HG02571 (cell line): Measurements from ENCODE around the gene STK33.

ENCODE experiments used
- ATAC-seq: cut with Tn5 transposase; IDR thresholded peaks from one replicate; pipeline ENCODE4 v1.9.1; 2021; ENCODE audit warnings: mild to moderate bottlenecking, moderate library complexity; ENCODE audit not compliant: unreplicated experiment

The STK33 gene

GRCh38 chr11:8375932-8376331, 218.1 kb downstream of the STK33 start:
- ATAC-seq, result no peak

GRCh38 chr11:8375460-8375859, 218.6 kb downstream of the STK33 start:
- no peak for ATAC-seq

GRCh38 chr11:8374716-8375115, 219.3 kb downstream of the STK33 start:
- ATAC-seq, result no peak

GRCh38 chr11:8373519-8374432, 220.3 kb downstream of the STK33 start:
- no peak for ATAC-seq

- ATAC-seq, result no peak
Measured at GRCh38 chr11:8372641-8373381, 221.2 kb downstream of the STK33 start.

- ATAC-seq, result no peak
Measured at GRCh38 chr11:8371516-8371884, 222.5 kb downstream of the STK33 start.

- no peak for ATAC-seq
Measured at GRCh38 chr11:8370812-8371515, 223.1 kb downstream of the STK33 start.

GRCh38 chr11:8369592-8370205, 224.3 kb downstream of the STK33 start:
- no peak for ATAC-seq

- ATAC-seq, result no peak
Measured at GRCh38 chr11:8368772-8369171, 225.3 kb downstream of the STK33 start.

GRCh38 chr11:8368194-8368593, 225.8 kb downstream of the STK33 start:
- ATAC-seq, result no peak

- ATAC-seq, result no peak
Measured at GRCh38 chr11:8366316-8366715, 227.7 kb downstream of the STK33 start.

GRCh38 chr11:8365216-8365941, 228.6 kb downstream of the STK33 start:
- ATAC-seq, result no peak

- ATAC-seq, result no peak
Measured at GRCh38 chr11:8363921-8364320, 230.1 kb downstream of the STK33 start.

- ATAC-seq, result no peak
Measured at GRCh38 chr11:8362899-8363298, 231.1 kb downstream of the STK33 start.

GRCh38 chr11:8362491-8362890, 231.5 kb downstream of the STK33 start:
- ATAC-seq, result no peak

- no peak for ATAC-seq
Measured at GRCh38 chr11:8361664-8362210, 232.3 kb downstream of the STK33 start.

- no peak for ATAC-seq
Measured at GRCh38 chr11:8361206-8361605, 232.8 kb downstream of the STK33 start.

- ATAC-seq, result no peak
Measured at GRCh38 chr11:8360086-8360828, 233.8 kb downstream of the STK33 start.

- ATAC-seq, result no peak
Measured at GRCh38 chr11:8359521-8359920, 234.5 kb downstream of the STK33 start.
